ENCODE data around the gene REL. TPM values are rescaled to one million over a fixed set of nuclear protein-coding genes. Genes with fewer than 3 reads are reported as not detected.

Gene REL
- total RNA-seq, 1 experiment from 2014 or later, result 6.2 TPM

DNA sequence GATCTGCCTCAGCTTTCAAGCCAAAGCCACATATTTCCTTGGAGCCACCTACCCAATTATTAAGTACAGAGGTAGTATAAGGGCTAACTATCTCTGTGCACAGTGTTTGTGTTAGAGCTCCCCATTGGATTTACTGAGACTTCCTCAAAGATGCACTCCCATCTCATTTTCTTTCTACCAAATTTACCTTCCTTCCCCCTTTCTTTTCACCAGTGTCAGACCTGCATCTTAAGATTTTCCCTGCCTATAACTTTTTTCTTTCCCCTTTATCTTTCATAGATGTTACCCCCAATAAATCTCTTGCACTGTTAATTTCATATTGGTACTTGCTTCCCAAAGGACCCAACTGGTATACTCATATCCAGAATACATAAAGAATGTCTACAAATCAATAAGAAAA, 5.9 kb upstream of the REL start:
- no peak overlapping the region for H2BK20ac ChIP-seq (ENCODE audit: low read depth, low read length, poor library complexity, severe bottlenecking)
- H3K9ac ChIP-seq (ENCODE audit: extremely low read depth, insufficient read length, low read length), result no peak overlapping the region
- H2AK5ac ChIP-seq (ENCODE audit: insufficient read length, low read length), result no peak overlapping the region
- no peaks in the 10 kb centered on the region for H3K27me3 ChIP-seq (ENCODE audit: insufficient read depth, low read length)
- no peak overlapping the region for H2BK12ac ChIP-seq (ENCODE audit: insufficient read length, low read depth, low read length)
- H4K91ac ChIP-seq (ENCODE audit: insufficient read length, low read depth, low read length), result no peak overlapping the region
- Mint-ChIP-seq H3K27me3 (ENCODE audit: low read depth) (peaks cover 10% of the 10 kb centered on the region), H3K36me3 (ENCODE audit: insufficient read depth in 1 of 3, low read depth in 3 of 3) (no peaks in the 10 kb centered on the region), H3K4me3 (no peak overlapping the region), H3K9me3 (no peaks in the 10 kb centered on the region; a peak in 1 of 5 replicates), H3K4me1 (peaks cover 5 to 7% of the 10 kb centered on the region in 2 experiments; a peak in 3 of 4 replicates), H3K27ac (no peak overlapping the region)
- no peak overlapping the region for H3T11ph ChIP-seq (ENCODE audit: low read length)
- H3K18ac ChIP-seq (ENCODE audit: insufficient read length, low read depth, low read length), result no peak overlapping the region
- no peak overlapping the region for H3K4ac ChIP-seq (ENCODE audit: low read depth, low read length)
- no peaks in the 10 kb centered on the region for H3K4me1 ChIP-seq (ENCODE audit: insufficient read depth, low read length)
- H2BK120ac ChIP-seq (ENCODE audit: low read depth, low read length, poor library complexity, severe bottlenecking), result no peak overlapping the region
- H4K20me1 ChIP-seq (ENCODE audit: control insufficient read depth, insufficient read depth, insufficient read length), result no peaks in the 10 kb centered on the region
- no peaks in the 10 kb centered on the region for H3K79me2 ChIP-seq (ENCODE audit: insufficient read depth, low read length)
- no peaks in the 10 kb centered on the region for H3K23me2 ChIP-seq (ENCODE audit: insufficient read length, low read depth, low read length, poor library complexity, severe bottlenecking)
- no peak for DNase-seq
- H3K56ac ChIP-seq (ENCODE audit: insufficient read length, low read depth, low read length), result no peak overlapping the region
- H4K5ac ChIP-seq (ENCODE audit: insufficient read length, low read depth, low read length), result no peak overlapping the region
- H3K27ac ChIP-seq (ENCODE audit: insufficient read length, low read depth, low read length), result no peak overlapping the region
- no peak overlapping the region for H2BK5ac ChIP-seq (ENCODE audit: insufficient read length, low read length)
- H3K14ac ChIP-seq (ENCODE audit: insufficient read depth, low read length), result no peak overlapping the region
- H4K8ac ChIP-seq (replicated peaks; ENCODE audit: insufficient read length, low read depth, low read length), result no peak overlapping the region
- H3K79me1 ChIP-seq (ENCODE audit: insufficient read depth, low read depth, low read length, poor library complexity, severe bottlenecking), result no peaks in the 10 kb centered on the region
- H3K4me2 ChIP-seq (ENCODE audit: insufficient read depth, insufficient read length, low read length), result no peak overlapping the region
- no peak overlapping the region for H2BK15ac ChIP-seq (ENCODE audit: low read depth, low read length)
- TF ChIP-seq CTCF (conservative IDR thresholded peaks at IDR 0.05), result no peak
- no peaks in the 10 kb centered on the region for H3K9me3 ChIP-seq (ENCODE audit: control insufficient read depth, low read depth, low read length)
- H3K23ac ChIP-seq (ENCODE audit: insufficient read length, low read depth, low read length), result no peak overlapping the region
- H2AFZ ChIP-seq (ENCODE audit: low read length), result no peak overlapping the region
